Urothelium cell line (cell line): ENCODE measurements around the gene SLC36A4.
"Not testable (repeated sequence)": the region's sequence is repeated elsewhere in the genome, so short reads cannot be mapped to it uniquely, and the experiment has no call there.

ENCODE experiments used
- DNase-seq: peaks from one replicate; pipeline ENCODE4 v3.0.0; 2011; ENCODE audit warnings: low spot score, mixed read lengths
- FAIRE-seq: peaks from 2 replicates; lab custom pipeline; 2011; peaks lifted over from hg19 to GRCh38; lab: Jason Lieb, UNC

Gene SLC36A4

GRCh38 chr11:93196816-93197379, 893 bp downstream of the SLC36A4 start:
- DNase-seq (peak; percentile 9), FAIRE-seq (no peak)

GRCh38 chr11:93194673-93195291, 3.0 kb downstream of the SLC36A4 start:
- no peak for DNase-seq
- no peak for FAIRE-seq

DNA sequence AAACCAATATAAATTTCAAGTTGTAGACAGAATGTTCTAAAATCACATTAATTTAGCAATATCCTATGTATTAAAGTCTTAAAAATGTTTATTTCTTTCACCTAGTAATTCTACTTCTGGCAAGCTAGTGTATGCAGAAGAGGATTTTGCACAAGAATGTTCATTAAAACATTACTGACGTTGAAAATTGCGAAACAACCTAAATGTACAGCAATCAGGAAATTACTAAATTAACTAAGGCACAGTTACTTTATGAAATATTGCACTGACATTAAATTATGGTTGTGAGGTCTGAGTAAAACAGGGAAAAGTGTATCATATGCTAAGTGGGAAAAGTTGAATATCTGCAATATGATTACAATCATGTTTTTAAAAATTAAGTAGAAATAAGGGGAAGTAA, 4.1 kb downstream of the SLC36A4 start:
- FAIRE-seq (no peak), DNase-seq (no peak)

GRCh38 chr11:93192163-93192562, 5.6 kb downstream of the SLC36A4 start:
- FAIRE-seq (no peak), DNase-seq (no peak)

DNA sequence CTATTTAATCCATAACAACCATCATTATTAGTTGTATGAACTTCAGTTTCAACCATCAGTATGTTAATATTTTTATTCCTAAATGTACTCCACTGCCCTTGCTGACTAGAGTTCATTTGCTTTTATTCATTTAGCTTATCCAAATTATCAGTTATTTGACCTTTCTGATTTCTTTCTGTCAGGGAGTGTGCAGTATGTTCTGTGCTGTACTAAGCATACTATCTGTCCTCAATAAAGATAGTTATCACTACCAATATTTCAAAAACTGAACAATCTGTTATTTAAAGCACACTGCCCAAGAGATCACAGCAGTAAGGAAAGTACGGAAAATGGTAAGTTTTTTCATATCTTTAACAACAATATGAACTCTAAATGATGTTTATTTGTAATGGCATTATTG, 8.3 kb downstream of the SLC36A4 start:
- FAIRE-seq (no peak), DNase-seq (no peak)

- DNase-seq (no peak), FAIRE-seq (no peak)
Observed at GRCh38 chr11:93188726-93189125, 9.1 kb downstream of the SLC36A4 start.

GRCh38 chr11:93187290-93187689, 10.5 kb downstream of the SLC36A4 start:
- FAIRE-seq (no peak), DNase-seq (no peak)

- not testable (repeated sequence) for FAIRE-seq, DNase-seq
Observed at GRCh38 chr11:93177891-93178290, 19.9 kb downstream of the SLC36A4 start.

- DNase-seq = peak; percentile 3
- FAIRE-seq = no peak
Observed at GRCh38 chr11:93169950-93170561, 27.7 kb downstream of the SLC36A4 start.

DNA sequence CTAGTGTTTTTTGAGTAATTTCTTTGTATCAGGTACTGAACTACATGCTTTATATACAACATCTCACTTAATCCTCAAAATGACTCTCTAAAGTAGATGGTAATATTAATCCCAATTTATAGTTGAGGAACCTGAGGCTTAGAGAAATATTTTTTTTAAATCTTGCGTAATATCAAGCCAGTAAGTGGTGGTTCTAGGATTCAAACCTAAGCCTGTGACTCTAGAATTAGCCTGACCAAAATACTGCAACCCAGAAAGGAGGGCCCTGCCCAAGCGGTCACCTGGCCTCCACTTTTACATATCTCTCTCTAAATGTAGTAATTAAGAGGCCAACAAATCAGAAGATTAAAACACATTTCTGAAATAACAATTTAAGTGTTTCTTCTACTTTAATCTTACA, 28.6 kb downstream of the SLC36A4 start:
- no peak for FAIRE-seq
- no peak for DNase-seq

DNA sequence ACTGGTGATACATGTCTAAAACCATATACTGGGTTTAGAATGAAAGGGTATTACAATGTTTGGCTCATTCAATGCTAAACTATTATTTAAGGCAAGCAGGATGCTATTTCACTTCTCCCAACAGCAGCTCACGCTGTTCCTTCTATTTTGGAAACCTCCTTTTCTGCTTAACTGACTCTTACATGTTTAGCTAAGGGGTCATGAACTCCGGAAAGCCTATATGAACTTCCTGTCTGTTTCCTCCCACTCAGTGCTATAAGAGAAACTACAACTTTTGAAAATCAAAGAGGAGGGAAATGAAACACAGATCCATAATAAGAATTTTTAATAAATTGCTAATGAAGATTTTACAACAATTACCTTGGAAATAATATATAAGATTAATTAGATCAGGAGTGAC, 30.9 kb downstream of the SLC36A4 start:
- FAIRE-seq = no peak
- DNase-seq = no peak

GRCh38 chr11:93166194-93166593, 31.6 kb downstream of the SLC36A4 start:
- no peak for FAIRE-seq
- no peak for DNase-seq

GRCh38 chr11:93160808-93161207, 37.0 kb downstream of the SLC36A4 start:
- FAIRE-seq (no peak), DNase-seq (no peak)

GRCh38 chr11:93160156-93160555, 37.6 kb downstream of the SLC36A4 start:
- DNase-seq = no peak
- no peak for FAIRE-seq

GRCh38 chr11:93159721-93160120, 38.1 kb downstream of the SLC36A4 start:
- DNase-seq = no peak
- FAIRE-seq = no peak

DNA sequence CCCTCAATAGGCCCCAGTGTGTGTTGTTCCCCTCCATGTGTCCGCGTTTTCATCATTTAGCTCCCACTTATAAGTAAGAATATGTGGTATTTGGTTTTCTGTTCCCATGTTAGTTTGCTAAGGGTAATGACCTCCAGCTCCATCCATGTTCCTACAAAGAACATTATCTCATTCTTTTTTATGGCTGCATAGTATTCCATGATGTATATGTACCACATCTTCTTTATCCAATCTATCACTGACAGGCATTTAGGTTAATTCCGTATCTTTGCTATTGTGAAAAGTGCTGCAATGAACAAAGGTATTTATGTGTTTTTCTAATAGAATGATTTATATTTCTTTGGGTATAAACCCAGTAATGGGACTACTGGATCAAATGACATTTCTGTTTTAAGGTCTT, 42.1 kb downstream of the SLC36A4 start:
- FAIRE-seq = no peak
- no peak for DNase-seq

DNA sequence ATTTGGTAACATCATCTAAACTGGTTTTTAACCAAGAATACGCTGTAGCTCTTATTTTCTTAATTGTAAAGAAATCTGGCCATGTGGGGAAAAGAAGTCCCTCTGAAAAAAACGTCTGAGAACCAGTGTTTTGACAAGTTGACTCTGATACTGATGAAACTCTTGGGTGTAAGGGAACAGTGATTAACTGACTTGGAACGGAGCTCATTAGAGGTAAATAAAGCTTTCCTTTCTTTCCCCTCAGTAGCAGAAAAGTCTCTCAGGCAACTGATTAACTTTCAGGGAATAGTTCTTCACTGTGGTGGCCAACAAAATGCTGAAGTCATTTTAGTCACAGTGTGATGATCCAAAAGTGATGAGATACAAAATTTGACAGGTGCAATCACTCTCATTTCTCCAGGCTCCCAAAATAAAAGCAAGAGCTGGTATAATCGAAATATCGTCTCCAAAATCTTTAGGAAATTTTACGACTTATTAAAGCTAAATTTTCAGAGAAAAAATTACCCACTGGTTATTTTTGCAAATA, 52.3 kb downstream of the SLC36A4 start:
- DNase-seq (no peak), FAIRE-seq (no peak)

- DNase-seq (no peak), FAIRE-seq (no peak)
Observed at GRCh38 chr11:93143800-93144199, 54.0 kb downstream of the SLC36A4 start.

- no peak for DNase-seq
- FAIRE-seq = no peak
Observed at GRCh38 chr11:93143186-93143585, 54.6 kb downstream of the SLC36A4 start.

- no peak for DNase-seq
- no peak for FAIRE-seq
Observed at GRCh38 chr11:93133488-93134109, 64.2 kb downstream of the SLC36A4 start.

DNA sequence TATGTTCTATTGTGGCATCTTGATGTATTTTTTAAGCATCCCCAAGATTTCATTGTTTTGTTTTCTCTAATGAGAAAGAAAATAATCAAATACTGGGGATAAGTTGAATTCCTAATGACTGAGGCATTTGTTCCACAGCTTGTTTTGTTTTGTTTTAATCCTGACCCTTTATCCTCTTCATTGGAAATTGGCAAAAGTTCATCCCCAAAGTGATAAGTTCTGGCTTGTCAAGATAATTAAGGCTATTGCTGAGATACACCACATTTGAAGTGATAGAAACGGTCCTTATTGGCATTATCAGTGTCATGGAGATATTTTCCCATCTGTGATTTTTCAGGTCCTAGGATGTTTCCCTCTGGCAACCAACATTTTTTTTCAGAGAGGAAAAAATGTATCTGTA, 65.0 kb downstream of the SLC36A4 start:
- DNase-seq (no peak), FAIRE-seq (no peak)

GRCh38 chr11:93131709-93132108, 66.1 kb downstream of the SLC36A4 start:
- no peak for DNase-seq
- no peak for FAIRE-seq
